ENCODE data around the gene RTN3.
"Not testable (repeated sequence)": the region's sequence is repeated elsewhere in the genome, so short reads cannot be mapped to it uniquely, and the experiment has no call there.

The RTN3 gene

GRCh38 chr11:63683133-63683991 is 2.1 kb downstream of the RTN3 start:
- DNase-seq (ENCODE audit: low spot score), result peak; percentile 33

DNA sequence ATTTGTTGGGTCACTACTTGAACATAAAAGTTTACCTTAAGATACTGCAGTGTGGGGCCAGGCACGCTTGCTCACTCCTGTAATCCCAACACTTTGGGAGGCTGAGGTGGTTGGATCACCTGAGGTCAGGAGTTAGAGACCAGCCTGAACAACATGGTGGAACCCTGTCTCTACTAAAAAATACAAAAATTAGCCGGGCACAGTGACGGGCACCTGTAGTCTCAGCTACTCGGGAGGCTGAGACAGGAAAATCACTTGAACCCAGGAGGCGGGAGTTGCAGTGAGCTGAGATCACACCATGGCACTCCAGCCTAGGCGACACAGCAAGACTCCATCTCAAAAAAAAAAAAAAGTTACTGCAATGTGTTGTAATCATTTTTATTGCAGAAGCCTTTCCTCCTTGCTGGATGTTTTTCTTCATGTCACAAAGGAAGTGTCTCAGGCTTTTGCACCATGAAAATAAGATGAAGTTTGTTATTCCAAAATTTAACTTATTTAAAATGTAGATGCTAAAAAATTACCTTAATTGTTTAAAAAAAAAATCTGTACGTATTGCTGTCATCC is 3.9 kb downstream of the RTN3 start:
- not testable (repeated sequence) for DNase-seq (ENCODE audit: low spot score)

GRCh38 chr11:63686926-63687325 is 5.6 kb downstream of the RTN3 start:
- no peak for DNase-seq (ENCODE audit: low spot score)

- DNase-seq (ENCODE audit: low spot score), result no peak
Measured at GRCh38 chr11:63687845-63688244, 6.5 kb downstream of the RTN3 start.

DNA sequence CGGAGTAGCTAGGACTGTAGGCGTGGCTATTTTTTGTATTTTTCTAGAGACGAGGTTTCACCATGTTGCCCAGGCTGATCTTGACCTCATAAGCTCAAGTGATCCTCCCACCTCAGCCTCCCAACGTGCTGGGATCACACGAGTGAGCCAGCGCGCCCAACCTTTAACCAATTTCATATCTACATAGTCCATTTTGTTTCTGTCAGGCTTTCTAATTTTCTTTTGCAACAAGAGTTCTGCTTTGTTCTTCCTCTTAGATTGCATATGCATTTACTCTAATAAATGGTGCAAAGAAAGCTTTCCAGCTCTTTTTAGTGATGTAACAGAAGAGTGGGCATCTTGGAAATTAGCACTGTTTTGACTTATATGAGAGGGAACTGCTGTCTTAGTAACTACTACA is 13.3 kb downstream of the RTN3 start:
- DNase-seq (ENCODE audit: low spot score), result no peak

- DNase-seq (ENCODE audit: low spot score), result no peak
Measured at GRCh38 chr11:63698976-63699733, 17.9 kb downstream of the RTN3 start.

DNA sequence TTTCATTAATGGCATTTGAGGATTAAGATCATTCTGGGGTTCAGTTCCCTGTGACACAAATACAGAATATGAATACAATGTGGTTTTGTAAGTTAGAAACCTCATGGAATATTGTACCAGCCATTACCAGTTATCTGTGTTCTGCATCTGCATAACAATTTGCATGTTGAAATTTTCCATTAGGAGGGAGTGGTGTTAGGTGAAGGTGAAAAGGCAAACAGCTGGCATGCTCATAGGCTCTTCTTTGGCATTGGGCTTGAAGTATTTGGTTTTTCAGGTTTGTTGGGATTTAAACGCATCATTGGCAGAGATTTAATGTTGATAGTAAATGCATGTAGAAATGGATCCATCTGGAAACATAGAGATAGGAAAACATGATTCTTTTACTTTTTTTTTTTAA is 18.6 kb downstream of the RTN3 start:
- DNase-seq (ENCODE audit: low spot score), result no peak

DNA sequence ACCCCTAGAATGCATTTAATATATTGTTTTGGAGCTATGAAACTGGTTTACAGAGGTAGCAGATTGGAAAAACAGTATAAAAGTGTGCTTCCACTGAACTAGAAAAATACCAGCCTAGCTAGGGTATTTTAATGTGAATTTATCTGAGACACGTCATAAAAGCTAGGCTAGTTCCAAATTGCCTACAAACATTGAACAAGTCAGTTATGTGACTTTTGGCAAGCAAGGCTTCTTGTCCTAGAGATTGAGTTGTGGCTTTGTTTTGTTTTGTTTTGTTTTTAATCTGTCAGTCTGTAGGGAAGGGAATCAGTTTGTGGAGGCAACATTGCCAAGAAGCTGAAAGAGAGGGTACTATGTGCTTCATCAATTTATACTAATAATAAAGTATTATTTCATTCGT is 24.2 kb downstream of the RTN3 start:
- no peak for DNase-seq (ENCODE audit: low spot score)

GRCh38 chr11:63708764-63709163 is 27.5 kb downstream of the RTN3 start:
- DNase-seq (ENCODE audit: low spot score), result no peak

- no peak for DNase-seq (ENCODE audit: low spot score)
Measured at GRCh38 chr11:63709336-63709884, 28.1 kb downstream of the RTN3 start.

- no peak for DNase-seq (ENCODE audit: low spot score)
Measured at GRCh38 chr11:63710476-63711217, 29.3 kb downstream of the RTN3 start.

GRCh38 chr11:63711838-63712237 is 30.5 kb downstream of the RTN3 start:
- DNase-seq (ENCODE audit: low spot score), result no peak

GRCh38 chr11:63713766-63714165 is 32.5 kb downstream of the RTN3 start:
- DNase-seq (ENCODE audit: low spot score), result no peak

- DNase-seq (ENCODE audit: low spot score), result no peak
Measured at GRCh38 chr11:63716046-63716445, 34.7 kb downstream of the RTN3 start.

- no peak for DNase-seq (ENCODE audit: low spot score)
Measured at GRCh38 chr11:63719001-63719400, 37.7 kb downstream of the RTN3 start.

DNA sequence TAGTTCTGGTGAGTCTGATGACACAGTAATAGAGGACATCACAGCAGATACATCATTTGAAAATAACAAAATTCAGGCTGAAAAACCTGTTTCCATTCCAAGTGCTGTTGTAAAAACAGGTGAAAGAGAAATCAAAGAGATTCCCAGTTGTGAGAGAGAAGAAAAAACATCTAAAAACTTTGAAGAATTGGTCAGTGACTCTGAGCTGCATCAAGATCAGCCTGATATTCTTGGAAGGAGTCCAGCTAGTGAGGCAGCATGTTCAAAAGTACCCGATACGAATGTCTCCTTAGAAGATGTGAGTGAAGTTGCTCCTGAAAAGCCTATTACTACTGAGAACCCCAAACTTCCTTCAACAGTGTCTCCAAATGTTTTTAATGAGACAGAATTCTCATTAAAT is 38.7 kb downstream of the RTN3 start:
- DNase-seq (ENCODE audit: low spot score), result no peak

- DNase-seq (ENCODE audit: low spot score), result no peak
Measured at GRCh38 chr11:63720611-63721010, 39.3 kb downstream of the RTN3 start.

DNA sequence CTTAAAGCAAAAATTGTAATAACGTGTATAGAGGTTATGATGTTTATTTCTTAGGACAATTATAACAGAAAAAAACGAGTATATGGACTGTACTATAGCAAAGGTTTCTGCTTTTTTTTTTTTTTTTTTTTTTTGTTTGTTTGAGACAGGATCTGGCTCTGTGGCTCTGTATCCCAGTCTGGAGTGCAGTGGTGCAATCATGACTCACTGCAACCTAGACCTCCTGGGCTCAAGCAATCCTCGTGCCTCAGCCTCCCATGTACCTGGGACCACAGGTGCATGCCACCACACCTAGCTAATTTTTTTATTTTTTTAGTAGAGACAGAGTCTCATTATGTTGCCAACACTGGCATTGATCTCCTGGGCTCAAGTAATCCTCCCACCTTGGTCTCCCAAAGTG is 48.0 kb downstream of the RTN3 start:
- DNase-seq (ENCODE audit: low spot score), result no peak

DNA sequence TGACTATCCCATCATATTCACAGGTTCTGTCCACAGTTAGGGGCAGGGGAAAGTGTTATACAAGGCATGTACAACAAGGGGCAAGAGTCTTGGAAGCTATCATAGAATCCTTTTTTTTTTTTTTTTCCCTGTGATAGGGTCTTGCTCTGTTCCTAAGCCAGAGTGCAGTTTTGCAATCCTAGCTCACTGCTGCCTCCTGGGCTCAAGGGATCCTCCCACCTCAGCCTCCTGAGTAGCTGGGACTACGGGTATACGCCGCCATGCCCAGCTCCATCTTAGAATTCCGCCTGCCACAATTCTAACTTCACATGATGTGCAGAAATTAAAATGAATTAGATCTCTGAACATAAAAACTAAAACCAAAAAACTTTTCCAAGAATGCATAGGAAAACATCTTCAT is 55.6 kb downstream of the RTN3 start:
- DNase-seq (ENCODE audit: low spot score), result no peak

GRCh38 chr11:63737718-63738117 is 56.4 kb downstream of the RTN3 start:
- no peak for DNase-seq (ENCODE audit: low spot score)

DNA sequence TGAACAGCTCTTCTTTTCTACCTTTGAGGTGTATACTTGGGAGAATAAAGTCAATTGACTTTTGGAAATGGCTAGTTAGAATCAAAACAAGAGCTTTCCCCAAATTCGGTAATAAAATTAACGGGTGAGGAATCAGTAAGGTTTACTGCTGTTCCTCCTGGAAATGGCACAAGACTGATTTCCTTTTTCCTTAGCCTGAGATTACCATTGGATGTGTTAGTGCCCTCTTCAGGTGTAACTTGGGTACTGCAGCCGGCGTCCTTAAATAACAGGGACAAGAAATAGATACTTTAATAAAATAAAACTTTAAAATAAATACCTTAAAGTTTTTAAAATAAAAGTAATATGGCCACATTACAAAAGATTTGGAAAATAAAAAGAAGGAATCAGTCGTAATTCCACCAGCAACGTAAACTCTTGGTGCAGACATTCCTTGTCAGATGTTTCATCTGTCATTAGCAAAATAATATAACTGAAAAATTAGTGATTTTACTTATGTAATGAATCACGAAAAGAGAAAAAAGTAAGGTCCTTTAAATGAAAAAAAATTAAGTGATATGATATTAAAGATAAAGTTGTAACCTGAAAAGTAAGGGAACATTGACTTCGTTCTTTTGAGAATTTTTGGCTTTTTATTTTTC is 57.5 kb downstream of the RTN3 start:
- DNase-seq (ENCODE audit: low spot score), result peak; percentile 84

All from RKO (cell line).